NCI-H524 (cell line): ENCODE results near the gene CEP164.
"Not testable (repeated sequence)": the region's sequence is repeated elsewhere in the genome, so short reads cannot be mapped to it uniquely, and the experiment has no call there.

ENCODE experiments used
- DNase-seq, 2 experiments: peaks; one replicate each; lab custom pipeline; 2025; lab: John Stamatoyannopoulos, UW

The CEP164 gene

GRCh38 chr11:117395476-117395875 is 67.8 kb downstream of the CEP164 start:
- DNase-seq: no peak

DNA sequence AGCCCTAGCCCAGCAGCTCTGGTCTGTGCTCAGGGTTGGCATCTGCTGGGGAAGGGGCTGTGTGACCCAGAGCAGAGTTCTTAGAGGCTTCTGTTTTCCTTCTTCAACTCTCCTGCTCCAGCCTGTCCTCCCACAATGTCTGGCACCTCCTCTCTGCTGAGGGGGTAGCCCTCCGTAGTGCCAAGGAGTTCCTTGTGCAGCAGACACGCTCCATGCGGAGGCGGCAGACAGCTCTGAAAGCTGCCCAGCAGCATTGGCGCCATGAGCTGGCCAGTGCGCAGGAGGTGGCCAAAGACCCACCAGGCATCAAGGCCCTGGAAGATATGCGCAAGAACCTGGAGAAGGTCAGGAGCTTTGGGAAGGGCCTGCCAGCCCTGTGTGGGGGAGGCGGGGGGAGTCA is 69.3 kb downstream of the CEP164 start:
- DNase-seq: no peak

DNA sequence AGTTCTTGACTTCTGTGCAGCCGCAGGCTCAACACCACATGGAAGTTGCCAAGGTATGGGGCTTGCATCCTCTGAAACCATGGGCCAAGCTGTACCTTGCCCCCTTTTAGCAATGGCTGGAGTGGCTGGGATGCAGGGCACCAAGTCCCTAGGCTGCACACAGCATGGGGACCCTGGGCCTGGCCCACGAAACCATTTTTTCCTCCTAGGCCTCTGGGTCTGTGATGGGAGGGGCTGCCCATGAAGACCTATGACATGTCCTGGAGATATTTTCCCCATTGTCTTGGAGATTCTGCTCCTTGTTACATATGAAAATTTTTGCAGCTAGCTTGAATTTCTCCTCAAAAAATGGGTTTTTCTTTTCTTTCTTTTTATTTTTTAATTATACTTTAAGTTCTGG is 71.0 kb downstream of the CEP164 start:
- DNase-seq: not testable (repeated sequence)

DNA sequence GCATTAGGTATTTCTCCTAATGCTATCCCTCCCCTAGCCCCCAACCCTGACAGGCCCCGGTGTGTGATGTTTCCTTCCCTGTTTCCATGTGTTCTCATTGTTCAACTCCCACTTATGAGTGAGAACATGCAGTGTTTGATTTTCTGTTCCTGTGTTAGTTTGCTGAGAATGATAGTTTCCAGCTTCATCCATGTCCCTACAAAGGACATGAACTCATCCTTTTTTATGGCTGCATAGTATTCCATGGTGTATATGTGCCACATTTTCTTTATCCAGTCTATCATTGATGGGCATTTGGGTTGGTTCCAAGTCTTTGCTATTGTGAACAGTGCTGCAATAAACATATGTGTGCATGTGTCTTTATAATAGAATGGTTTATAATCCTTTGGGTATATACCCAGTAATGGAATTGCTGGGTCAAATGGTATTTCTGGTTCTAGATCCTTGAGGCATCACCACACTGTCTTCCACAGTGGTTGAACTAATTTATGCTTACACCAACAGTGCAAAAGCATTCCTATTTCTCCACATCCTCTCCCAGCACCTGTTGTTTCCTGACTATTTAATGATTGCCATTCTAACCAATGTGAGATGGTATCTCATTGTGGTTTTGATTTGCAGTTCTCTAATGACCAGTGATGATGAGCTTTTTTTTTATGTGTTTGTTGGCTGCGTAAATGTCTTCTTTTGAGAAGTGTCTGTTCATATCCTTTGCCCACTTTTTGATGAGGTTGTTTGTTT is 71.6 kb downstream of the CEP164 start:
- DNase-seq: not testable (repeated sequence)

DNA sequence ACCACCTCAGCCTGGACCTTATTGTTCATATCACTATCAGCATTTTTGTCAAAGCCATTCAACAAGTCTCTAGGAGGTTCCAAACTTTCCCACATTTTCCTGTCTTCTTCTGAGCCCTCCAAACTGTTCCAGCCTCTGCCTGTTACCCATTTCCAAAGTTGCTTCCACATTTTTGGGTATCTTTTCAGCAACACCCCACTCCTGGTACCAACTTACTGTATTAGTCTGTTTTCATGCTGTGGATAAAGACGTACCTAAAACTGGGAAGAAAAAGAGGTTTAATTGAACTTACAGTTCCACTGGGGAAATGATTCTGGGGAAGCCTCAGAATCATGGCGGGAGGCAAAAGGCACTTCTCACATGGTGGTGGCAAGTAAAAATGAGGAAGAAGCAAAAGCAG is 78.2 kb downstream of the CEP164 start:
- DNase-seq: not testable (repeated sequence)

- no peak for DNase-seq
Observed at GRCh38 chr11:117407016-117407415, 79.4 kb downstream of the CEP164 start.

GRCh38 chr11:117408356-117408755 is 80.7 kb downstream of the CEP164 start:
- no peak for DNase-seq

DNA sequence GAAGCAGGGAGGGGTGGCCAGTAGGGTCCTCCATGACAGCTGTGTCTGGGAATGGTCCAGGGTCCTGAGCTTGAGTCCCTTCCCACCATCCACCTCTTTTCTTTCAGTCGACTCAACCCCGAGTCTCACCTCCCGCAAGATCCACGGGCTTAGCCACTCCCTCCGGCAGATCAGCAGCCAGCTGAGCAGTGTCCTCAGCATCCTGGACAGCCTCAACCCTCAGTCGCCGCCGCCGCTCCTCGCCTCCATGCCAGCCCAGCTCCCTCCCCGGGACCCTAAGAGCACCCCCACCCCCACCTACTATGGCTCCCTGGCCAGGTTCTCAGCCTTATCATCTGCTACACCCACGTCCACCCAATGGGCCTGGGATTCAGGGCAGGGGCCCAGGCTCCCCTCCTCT is 81.9 kb downstream of the CEP164 start:
- no peak for DNase-seq

GRCh38 chr11:117410238-117410637 is 82.6 kb downstream of the CEP164 start:
- peak; percentile 16 to 36 for DNase-seq

- DNase-seq: peak; percentile 83 to 86
Observed at GRCh38 chr11:117410861-117411710, 83.4 kb downstream of the CEP164 start.

GRCh38 chr11:117411736-117412135 is 84.1 kb downstream of the CEP164 start:
- no peak for DNase-seq

GRCh38 chr11:117412176-117412575 is 84.5 kb downstream of the CEP164 start:
- DNase-seq: no peak

GRCh38 chr11:117412653-117413275 is 85.1 kb downstream of the CEP164 start:
- no peak for DNase-seq

DNA sequence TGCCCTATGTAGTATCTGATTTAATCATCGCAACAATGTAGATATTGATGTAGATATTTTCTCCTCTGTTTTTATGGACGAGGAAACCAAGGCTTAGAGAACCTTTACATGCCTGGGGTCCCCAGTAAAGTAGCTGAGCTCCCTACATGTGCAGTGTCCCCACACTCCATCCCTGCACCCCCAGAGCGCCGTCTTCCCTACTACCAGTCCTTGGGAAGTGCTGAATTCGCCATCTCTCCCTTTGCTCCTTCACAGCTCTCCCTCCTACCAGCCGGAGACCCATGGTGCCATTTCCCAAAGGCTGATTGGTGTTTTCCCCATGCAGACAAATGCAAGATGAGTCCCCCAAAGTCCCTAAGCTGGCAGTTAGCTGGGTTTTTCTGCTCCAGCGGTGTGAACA is 86.0 kb downstream of the CEP164 start:
- no peak for DNase-seq

DNA sequence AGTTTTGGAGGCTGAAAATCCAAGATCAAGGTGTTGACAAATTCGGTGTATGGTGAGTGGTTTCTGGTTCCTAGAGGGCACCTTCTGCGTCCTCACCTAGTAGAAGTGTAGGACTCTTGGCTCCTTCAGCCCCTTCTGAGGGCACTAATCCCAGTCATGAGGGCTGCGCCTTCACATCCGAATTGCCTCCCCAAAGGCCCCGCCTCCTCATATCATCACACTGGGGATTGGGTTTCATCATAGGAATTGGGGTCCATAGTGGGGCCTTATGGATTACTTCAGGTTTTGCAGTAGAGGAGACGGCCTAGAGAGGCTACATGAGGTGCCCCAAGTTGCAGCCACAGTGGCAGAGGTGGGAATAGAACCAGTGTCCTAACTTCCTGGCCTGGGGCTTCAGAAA is 87.1 kb downstream of the CEP164 start:
- DNase-seq: no peak

DNA sequence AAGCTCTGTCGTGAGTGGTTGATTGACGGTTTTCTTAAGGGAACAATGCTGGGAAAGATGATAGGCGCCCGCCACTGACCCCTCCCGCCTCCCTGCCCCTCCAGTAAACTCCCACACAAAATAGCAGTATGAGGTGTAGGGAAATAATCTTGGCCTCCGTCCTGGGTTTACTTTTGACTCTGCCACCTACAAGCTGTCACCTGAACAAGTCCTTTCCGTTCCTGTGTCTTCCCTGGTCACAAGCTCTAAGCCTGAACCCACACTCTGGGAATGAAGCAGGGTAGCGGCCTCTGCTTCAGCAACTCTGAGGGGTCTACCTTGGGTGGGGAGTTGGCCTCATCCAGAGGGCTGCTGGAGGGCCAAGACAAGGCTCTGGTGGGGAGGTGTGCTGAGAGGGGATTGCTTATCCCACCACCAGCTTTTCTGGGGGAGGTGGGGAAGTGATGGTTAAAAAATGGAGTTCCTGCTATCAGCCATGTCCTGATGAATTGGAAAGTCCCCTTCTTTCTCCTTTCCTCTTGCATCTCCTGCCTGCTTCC is 87.8 kb downstream of the CEP164 start:
- DNase-seq: no peak

- no peak for DNase-seq
Observed at GRCh38 chr11:117417342-117417741, 89.7 kb downstream of the CEP164 start.

DNA sequence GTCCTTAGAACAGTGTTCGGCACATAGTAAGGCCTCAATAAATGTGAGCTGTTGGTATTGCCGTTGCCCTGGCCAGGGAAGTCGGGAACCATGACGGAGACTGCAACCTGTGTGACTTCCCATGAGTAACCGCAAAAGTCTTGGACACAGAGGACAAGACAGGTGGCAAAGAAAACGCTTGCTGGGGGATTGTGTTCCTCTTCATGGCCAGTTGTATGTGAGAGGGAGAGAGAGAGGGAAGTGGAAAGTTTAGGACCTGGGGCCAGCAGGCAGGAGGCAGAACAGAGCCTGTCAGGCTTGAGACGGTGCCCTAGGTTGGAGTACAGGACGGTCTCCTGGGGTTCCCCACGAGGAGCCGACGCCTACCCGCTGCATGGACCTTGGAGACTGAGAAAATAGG is 90.2 kb downstream of the CEP164 start:
- DNase-seq: no peak

DNA sequence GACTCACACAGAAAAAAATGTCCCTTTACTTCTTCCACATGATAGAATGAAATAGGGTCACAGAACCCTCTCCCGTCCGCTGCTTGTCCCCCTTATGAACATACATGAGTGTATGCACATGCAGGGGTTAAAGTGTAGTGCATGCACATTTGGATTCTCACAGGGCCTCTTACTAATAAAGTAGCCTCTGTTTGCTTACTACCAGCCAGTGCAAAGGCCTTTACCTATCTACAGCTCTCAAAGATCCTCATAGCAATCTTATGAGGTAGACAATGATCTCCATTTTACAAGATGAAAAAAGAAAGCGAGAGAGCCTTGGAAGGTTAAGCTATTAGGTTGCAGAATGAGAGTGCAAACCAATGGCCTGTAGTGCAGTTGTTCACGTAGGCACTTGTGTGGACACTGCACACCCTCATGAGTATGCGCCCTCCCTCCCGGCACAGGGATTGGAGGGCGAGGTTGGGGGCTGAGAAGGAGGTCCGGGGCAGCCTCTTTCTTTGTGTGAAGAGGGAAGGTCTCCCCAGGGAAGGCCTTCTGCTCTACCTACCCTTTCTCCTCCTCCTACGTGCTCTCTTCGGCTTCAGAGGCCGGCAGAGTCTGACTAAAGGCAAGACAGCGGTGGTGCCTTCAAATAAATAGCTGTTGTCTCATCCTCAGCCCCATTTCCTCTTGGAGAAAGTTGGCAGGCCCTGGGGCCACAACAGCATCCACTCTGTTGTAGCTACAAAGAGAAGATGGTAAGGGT is 91.3 kb downstream of the CEP164 start:
- no peak for DNase-seq

GRCh38 chr11:117419482-117420142 is 92.0 kb downstream of the CEP164 start:
- DNase-seq: no peak

- no peak for DNase-seq
Observed at GRCh38 chr11:117420143-117420485, 92.5 kb downstream of the CEP164 start.
